Neural progenitor cell (in vitro differentiated cells): ENCODE measurements around the gene MINDY3. TPM values are rescaled to one million over a fixed set of nuclear protein-coding genes. Genes with fewer than 3 reads are reported as not detected.

Experiments used
- DNase-seq: peaks from one replicate; pipeline ENCODE4 v3.0.0-alpha.2; 2016; ENCODE audit warnings: low spot score
- H2AFZ ChIP-seq: fragments of 200-600 bp; sonication (generic); replicated peaks from 2 replicates; pipeline ENCODE4 v1.6.1; 2016; ENCODE audit warnings: antibody characterized with exemption
- H3F3A ChIP-seq: fragments of 200-600 bp; sonication (generic); 2 replicates; pipeline ENCODE4 v1.6.1; 2016; ENCODE audit warnings: antibody characterized with exemption, low read depth
- H3K27ac ChIP-seq: fragments of 200-600 bp; sonication (generic); 2 replicates; pipeline ENCODE4 v1.5.1; 2016; ENCODE audit warnings: mild to moderate bottlenecking
- H3K27me3 ChIP-seq: fragments of 200-600 bp; sonication (generic); 2 replicates; pipeline ENCODE4 v1.6.1; 2016; ENCODE audit warnings: mild to moderate bottlenecking, moderate library complexity
- H3K36me3 ChIP-seq: fragments of 200-600 bp; sonication (generic); 2 replicates; pipeline ENCODE4 v1.5.1; 2016
- H3K4me1 ChIP-seq: fragments of 200-600 bp; sonication (generic); 2 replicates; pipeline ENCODE4 v1.6.1; 2016; ENCODE audit warnings: mixed run types
- H3K4me2 ChIP-seq: fragments of 200-600 bp; sonication (generic); 2 replicates; pipeline ENCODE4 v1.6.1; 2016
- H3K4me3 ChIP-seq: fragments of 200-600 bp; sonication (generic); 2 replicates; pipeline ENCODE4 v1.5.1; 2016
- H3K79me2 ChIP-seq: fragments of 200-600 bp; sonication (generic); 2 replicates; pipeline ENCODE4 v1.6.1; 2016; ENCODE audit warnings: low read depth
- H3K9ac ChIP-seq: fragments of 200-600 bp; sonication (generic); 2 replicates; pipeline ENCODE4 v1.6.1; 2016
- H3K9me3 ChIP-seq: fragments of 200-600 bp; sonication (generic); 2 replicates; pipeline ENCODE4 v1.5.1; 2016; ENCODE audit warnings: low read depth
- H4K20me1 ChIP-seq: fragments of 200-600 bp; sonication (generic); 2 replicates; pipeline ENCODE4 v1.6.1; 2016; ENCODE audit warnings: low read depth
- H3K27ac Mint-ChIP-seq: 3 replicates; pipeline ENCODE4 v1.8.0; 2021; ENCODE audit warnings: mixed read lengths
- H3K27me3 Mint-ChIP-seq: 2 replicates; pipeline ENCODE4 v1.8.0; 2022; ENCODE audit warnings: low read depth, mild to moderate bottlenecking, inconsistent platforms, moderate library complexity, mixed read lengths; ENCODE audit not compliant: insufficient read depth
- H3K36me3 Mint-ChIP-seq: 3 replicates; pipeline ENCODE4 v1.8.0; 2021; ENCODE audit warnings: mixed read lengths
- H3K4me1 Mint-ChIP-seq: 3 replicates; pipeline ENCODE4 v1.8.0; 2021; ENCODE audit warnings: mixed read lengths
- H3K4me3 Mint-ChIP-seq: 3 replicates; pipeline ENCODE4 v1.8.0; 2021; ENCODE audit warnings: mild to moderate bottlenecking, moderate library complexity, mixed read lengths
- H3K9me3 Mint-ChIP-seq: 3 replicates; pipeline ENCODE4 v1.8.0; 2020; ENCODE audit warnings: mixed read lengths
- CTCF ChIP-seq: fragments of 200-600 bp; sonication (generic); IDR thresholded peaks from 2 replicates; pipeline ENCODE4 v1.5.1; 2017; ENCODE audit warnings: antibody characterized with exemption, mild to moderate bottlenecking
- EZH2 ChIP-seq: fragments of 200-600 bp; sonication (generic); IDR thresholded peaks from 2 replicates; pipeline ENCODE4 v1.6.1; 2017; ENCODE audit warnings: antibody characterized with exemption, mild to moderate bottlenecking, moderate library complexity
- EZH2phosphoT487 ChIP-seq: fragments of 200-600 bp; sonication (generic); IDR thresholded peaks from 2 replicates; pipeline ENCODE4 v1.6.1; 2017; ENCODE audit warnings: antibody characterized with exemption
- total RNA-seq: library from RNA; depleted of rRNA; stranded (reverse); fragments of >200 nt; gene quantifications from 2 replicates; pipeline ENCODE4 v1.2.3, GENCODE V29; 2015; ENCODE audit warnings: low replicate concordance

MINDY3 gene
- total RNA-seq, 1 donor from 2014 or later, result 28.2 TPM

- no peak overlapping the region for H3K9ac ChIP-seq
- no peak overlapping the region for H3K27ac ChIP-seq
- no peaks in the 10 kb centered on the region for H3F3A ChIP-seq
- no peaks in the 10 kb centered on the region for H3K9me3 ChIP-seq
- TF ChIP-seq CTCF, result no peak
- no peak for TF ChIP-seq EZH2
- no peak for TF ChIP-seq EZH2phosphoT487
- Mint-ChIP-seq H3K27me3 (no peaks in the 10 kb centered on the region), H3K36me3 (peaks cover 11% of the 10 kb centered on the region), H3K4me3 (no peak overlapping the region), H3K4me1 (peaks cover 4% of the 10 kb centered on the region), H3K27ac (no peak overlapping the region), H3K9me3 (no peaks in the 10 kb centered on the region)
- H3K4me1 ChIP-seq, result no peaks in the 10 kb centered on the region
- no peak overlapping the region for H2AFZ ChIP-seq
- H3K4me2 ChIP-seq, result no peak overlapping the region
- no peak for DNase-seq
- H3K36me3 ChIP-seq, result no peaks in the 10 kb centered on the region
- H3K27me3 ChIP-seq, result no peaks in the 10 kb centered on the region
- H4K20me1 ChIP-seq, result no peaks in the 10 kb centered on the region
- no peaks in the 10 kb centered on the region for H3K79me2 ChIP-seq
- H3K4me3 ChIP-seq, result no peak overlapping the region
Observed at GRCh38 chr10:15814565-15814964, 45.7 kb downstream of the MINDY3 start.

DNA sequence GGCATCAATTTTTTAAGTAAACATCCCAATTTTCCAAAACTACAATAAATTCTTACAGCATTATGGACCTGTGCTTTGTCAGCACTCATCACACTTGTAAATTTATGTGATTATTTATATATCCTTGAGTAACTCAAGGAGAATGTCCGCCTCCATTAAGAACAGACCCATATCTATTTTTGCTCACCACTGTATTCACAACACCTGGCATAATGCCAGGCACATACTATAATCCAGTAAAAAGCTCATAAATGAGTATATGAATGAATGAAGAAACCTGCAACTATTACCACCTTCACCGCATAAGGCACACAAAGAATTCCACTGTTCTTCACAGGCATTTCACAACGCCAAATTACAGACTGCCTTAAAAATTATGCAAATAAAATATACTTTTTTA lies 46.9 kb downstream of the MINDY3 start:
- no peaks in the 10 kb centered on the region for H3K4me1 ChIP-seq
- DNase-seq, result no peak
- H3K4me1 Mint-ChIP-seq, result peaks cover 14% of the 10 kb centered on the region
- peaks cover 8% of the 10 kb centered on the region for H3K36me3 Mint-ChIP-seq
- TF ChIP-seq EZH2phosphoT487 (no peak), EZH2 (no peak), CTCF (no peak)
- H3K9me3 ChIP-seq, result no peaks in the 10 kb centered on the region
- H3K4me3 ChIP-seq, result no peak overlapping the region
- H3K79me2 ChIP-seq, result no peaks in the 10 kb centered on the region
- no peaks in the 10 kb centered on the region for H3K27me3 ChIP-seq
- H3K27ac ChIP-seq, result no peak overlapping the region
- no peaks in the 10 kb centered on the region for H3F3A ChIP-seq
- no peaks in the 10 kb centered on the region for H3K27me3 Mint-ChIP-seq
- H3K27ac Mint-ChIP-seq, result no peak overlapping the region
- no peak overlapping the region for H3K4me2 ChIP-seq
- H3K9ac ChIP-seq, result no peak overlapping the region
- no peaks in the 10 kb centered on the region for H4K20me1 ChIP-seq
- H2AFZ ChIP-seq, result no peak overlapping the region
- no peaks in the 10 kb centered on the region for H3K9me3 Mint-ChIP-seq
- no peaks in the 10 kb centered on the region for H3K36me3 ChIP-seq
- no peak overlapping the region for H3K4me3 Mint-ChIP-seq

DNA sequence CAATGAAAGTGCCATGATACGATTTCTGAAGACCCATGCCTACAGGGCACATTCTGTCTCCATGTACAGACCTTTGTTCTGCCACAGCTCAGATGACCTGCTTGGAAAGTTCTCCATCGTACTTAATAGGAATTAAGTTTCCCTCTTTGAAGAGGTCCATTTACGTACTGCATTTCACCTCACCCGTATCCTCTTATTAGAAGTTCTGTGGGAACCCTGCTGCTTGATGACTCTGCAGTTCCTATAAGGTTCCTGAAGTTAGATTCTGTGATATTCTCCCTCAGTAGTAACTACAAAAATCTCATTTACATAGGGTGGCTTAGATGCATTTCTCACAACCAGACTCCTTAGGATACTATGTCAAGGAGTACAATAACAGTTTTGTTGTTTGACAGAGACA lies 50.9 kb downstream of the MINDY3 start:
- no peak for DNase-seq
- no peak overlapping the region for H3K4me2 ChIP-seq
- no peak overlapping the region for H3K4me3 ChIP-seq
- Mint-ChIP-seq H3K4me1 (peaks cover 22% of the 10 kb centered on the region), H3K27me3 (no peaks in the 10 kb centered on the region), H3K36me3 (no peaks in the 10 kb centered on the region), H3K27ac (no peak overlapping the region), H3K4me3 (no peak overlapping the region), H3K9me3 (no peaks in the 10 kb centered on the region)
- H3K27ac ChIP-seq, result no peak overlapping the region
- TF ChIP-seq CTCF, result no peak
- no peak for TF ChIP-seq EZH2phosphoT487
- no peak for TF ChIP-seq EZH2
- H2AFZ ChIP-seq, result no peak overlapping the region
- H3K4me1 ChIP-seq, result peaks cover 3% of the 10 kb centered on the region
- H3K36me3 ChIP-seq, result no peaks in the 10 kb centered on the region
- no peaks in the 10 kb centered on the region for H3K27me3 ChIP-seq
- no peak overlapping the region for H3K9ac ChIP-seq
- no peaks in the 10 kb centered on the region for H3K9me3 ChIP-seq
- H3F3A ChIP-seq, result no peaks in the 10 kb centered on the region
- no peaks in the 10 kb centered on the region for H4K20me1 ChIP-seq
- H3K79me2 ChIP-seq, result no peaks in the 10 kb centered on the region
